Ascending aorta (tissue), 2 donors: Measurements from ENCODE around the gene ARAP3. TPM values are rescaled to one million over a fixed set of nuclear protein-coding genes. Genes with fewer than 3 reads are reported as not detected.

ENCODE experiments used
- DNase-seq, 2 donors: peaks; one replicate each; pipeline ENCODE4 v3.0.0-alpha.2; 2019; ENCODE audit warnings: low spot score in 2 of 2
- H3K27ac ChIP-seq, 2 donors: fragments of 200-600 bp; sonication (generic); one replicate each; pipeline ENCODE4 v1.5.1; 2016 to 2017; ENCODE audit warnings: mild to moderate bottlenecking in 1 of 2
- H3K27me3 ChIP-seq: fragments of 200-600 bp; sonication (generic); one replicate; pipeline ENCODE4 v1.5.1; 2017
- H3K36me3 ChIP-seq, 2 donors: fragments of 200-600 bp; sonication (generic); one replicate each; pipeline ENCODE4 v1.5.1; 2016
- H3K4me1 ChIP-seq, 2 donors: fragments of 200-600 bp; sonication (generic); one replicate each; pipeline ENCODE4 v1.5.1; 2016 to 2017; ENCODE audit warnings: mild to moderate bottlenecking in 1 of 2
- H3K4me3 ChIP-seq, 2 donors: fragments of 200-600 bp; sonication (generic); one replicate each; pipeline ENCODE4 v1.5.1; 2016 to 2017; ENCODE audit warnings: mild to moderate bottlenecking in 1 of 2
- H3K9me3 ChIP-seq, 2 donors: fragments of 200-600 bp; sonication (generic); one replicate each; pipeline ENCODE4 v1.5.1; 2016
- intact Hi-C: fragments of 100-400 bp; cut with DNase I; formaldehyde crosslinking; loops from one replicate; pipeline ENCODE4 v1.15.1; 2023
- total RNA-seq: library from RNA; depleted of rRNA; stranded (reverse); fragments of >200 nt; gene quantifications from one replicate; pipeline ENCODE4 v1.1.0, GENCODE V29; 2016
- TF ChIP-seq, protein P1 (sequence below), 3 experiments: fragments of 200-600 bp in 2 of 3; fragments of 450-650 bp in 1 of 3; sonication (generic) in 2 of 3; IDR thresholded peaks; one replicate each; pipeline ENCODE4 v1.5.1; 2016 to 2019; ENCODE audit warnings: antibody characterized with exemption in 3 of 3, mild to moderate bottlenecking in 1 of 3, moderate library complexity in 1 of 3

Gene ARAP3
- total RNA-seq, 1 donor from 2014 or later, result 55.5 TPM

DNA sequence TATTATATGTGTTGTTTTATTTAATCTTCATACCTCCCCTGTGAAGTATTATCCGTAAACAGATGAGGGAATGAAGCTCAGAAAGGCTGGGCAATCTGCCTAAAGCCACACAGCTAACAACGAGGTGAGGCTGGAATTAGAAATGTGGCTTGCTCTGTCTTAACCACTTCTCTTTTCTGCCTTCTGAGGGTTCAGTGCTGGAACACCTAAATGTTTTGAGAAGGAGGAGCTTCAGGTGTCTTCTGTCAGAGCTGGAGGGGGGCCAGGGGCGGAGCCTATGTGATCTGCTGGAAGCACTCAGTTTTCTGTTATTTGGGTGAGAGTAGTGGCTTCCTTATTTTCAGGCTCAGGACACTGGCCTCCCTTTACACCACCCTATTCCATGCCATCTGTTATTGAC is 35.0 kb upstream of the ARAP3 start:
- TF ChIP-seq, protein P1, sequence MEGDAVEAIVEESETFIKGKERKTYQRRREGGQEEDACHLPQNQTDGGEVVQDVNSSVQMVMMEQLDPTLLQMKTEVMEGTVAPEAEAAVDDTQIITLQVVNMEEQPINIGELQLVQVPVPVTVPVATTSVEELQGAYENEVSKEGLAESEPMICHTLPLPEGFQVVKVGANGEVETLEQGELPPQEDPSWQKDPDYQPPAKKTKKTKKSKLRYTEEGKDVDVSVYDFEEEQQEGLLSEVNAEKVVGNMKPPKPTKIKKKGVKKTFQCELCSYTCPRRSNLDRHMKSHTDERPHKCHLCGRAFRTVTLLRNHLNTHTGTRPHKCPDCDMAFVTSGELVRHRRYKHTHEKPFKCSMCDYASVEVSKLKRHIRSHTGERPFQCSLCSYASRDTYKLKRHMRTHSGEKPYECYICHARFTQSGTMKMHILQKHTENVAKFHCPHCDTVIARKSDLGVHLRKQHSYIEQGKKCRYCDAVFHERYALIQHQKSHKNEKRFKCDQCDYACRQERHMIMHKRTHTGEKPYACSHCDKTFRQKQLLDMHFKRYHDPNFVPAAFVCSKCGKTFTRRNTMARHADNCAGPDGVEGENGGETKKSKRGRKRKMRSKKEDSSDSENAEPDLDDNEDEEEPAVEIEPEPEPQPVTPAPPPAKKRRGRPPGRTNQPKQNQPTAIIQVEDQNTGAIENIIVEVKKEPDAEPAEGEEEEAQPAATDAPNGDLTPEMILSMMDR (IDR thresholded peaks at IDR 0.05), result no peak
- Histone ChIP-seq H3K36me3 (no peaks in the 10 kb centered on the region), H3K4me1 (no peaks in the 10 kb centered on the region), H3K27ac (no peak overlapping the region), H3K4me3 (no peak overlapping the region), H3K27me3 (no peaks in the 10 kb centered on the region), H3K9me3 (no peaks in the 10 kb centered on the region)
- no peak for DNase-seq
- intact Hi-C loops, result no loop called here

GRCh38 chr5:141716468-141716867 is 34.4 kb upstream of the ARAP3 start:
- no peak overlapping the region for H3K27ac ChIP-seq
- H3K4me1 ChIP-seq, result no peaks in the 10 kb centered on the region
- H3K4me3 ChIP-seq, result no peak overlapping the region
- no peaks in the 10 kb centered on the region for H3K9me3 ChIP-seq
- no peak for DNase-seq
- no peaks in the 10 kb centered on the region for H3K36me3 ChIP-seq
- TF ChIP-seq, protein P1 (IDR thresholded peaks at IDR 0.05), result no peak
- intact Hi-C loops, result no loop called here
- H3K27me3 ChIP-seq, result no peaks in the 10 kb centered on the region

GRCh38 chr5:141716009-141716408 is 34.0 kb upstream of the ARAP3 start:
- Histone ChIP-seq H3K4me3 (no peak overlapping the region), H3K27ac (no peak overlapping the region), H3K4me1 (no peaks in the 10 kb centered on the region), H3K27me3 (no peaks in the 10 kb centered on the region), H3K9me3 (no peaks in the 10 kb centered on the region), H3K36me3 (no peaks in the 10 kb centered on the region)
- TF ChIP-seq, protein P1 (IDR thresholded peaks at IDR 0.05), result no peak
- DNase-seq, result no peak
- intact Hi-C loops, result no loop called here

DNA sequence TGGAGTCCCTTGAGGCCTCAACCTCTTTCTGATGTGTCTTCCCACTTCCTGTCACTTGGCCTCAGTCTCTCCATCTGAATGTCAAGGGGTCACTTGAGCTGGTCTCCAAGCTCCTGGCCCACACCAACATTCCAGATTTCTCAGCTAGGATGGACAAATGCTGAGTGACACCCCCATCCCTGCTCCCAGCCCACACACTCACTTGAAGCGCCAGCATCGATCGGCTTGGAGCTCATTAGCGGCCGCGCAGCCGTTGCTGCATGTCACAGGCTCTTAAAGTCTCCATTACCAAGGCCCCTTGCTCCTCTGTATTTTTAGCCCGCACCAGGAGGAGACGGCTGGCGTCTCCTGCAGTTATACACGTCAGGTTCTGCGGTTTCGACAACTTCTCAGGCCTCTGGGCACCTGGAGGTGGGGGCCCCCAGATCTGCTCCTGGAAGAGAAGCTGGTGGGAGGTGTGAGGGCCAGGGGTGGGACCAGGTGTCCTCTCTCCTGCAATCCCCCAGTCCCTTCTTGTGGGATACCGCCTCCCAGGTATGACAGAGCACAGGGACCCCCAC is 33.4 kb upstream of the ARAP3 start:
- no peaks in the 10 kb centered on the region for H3K27me3 ChIP-seq
- intact Hi-C loops, result no loop called here
- no peak for DNase-seq
- no peaks in the 10 kb centered on the region for H3K9me3 ChIP-seq
- no peaks in the 10 kb centered on the region for H3K4me1 ChIP-seq
- TF ChIP-seq, protein P1 (IDR thresholded peaks at IDR 0.05), result no peak
- H3K27ac ChIP-seq, result no peak overlapping the region
- no peaks in the 10 kb centered on the region for H3K36me3 ChIP-seq
- H3K4me3 ChIP-seq, result no peak overlapping the region

- intact Hi-C loops, result no loop called here
- TF ChIP-seq, protein P1 (IDR thresholded peaks at IDR 0.05), result no peak
- H3K4me1 ChIP-seq, result no peaks in the 10 kb centered on the region
- H3K27ac ChIP-seq, result no peak overlapping the region
- H3K27me3 ChIP-seq, result no peaks in the 10 kb centered on the region
- no peaks in the 10 kb centered on the region for H3K36me3 ChIP-seq
- DNase-seq, result no peak
- H3K4me3 ChIP-seq, result no peak overlapping the region
- H3K9me3 ChIP-seq, result no peaks in the 10 kb centered on the region
Measured at GRCh38 chr5:141714542-141715310, 32.7 kb upstream of the ARAP3 start.
